KMS-11 (cell line): ENCODE results near the gene STPG1.

Experiments
- H2AFZ ChIP-seq: fragments of 200-600 bp; sonication (generic); 2 replicates; pipeline ENCODE4 v1.6.1; 2016; ENCODE audit warnings: antibody characterized with exemption, mixed run types, low read depth
- H3K27ac ChIP-seq: fragments of 200-600 bp; sonication (generic); 2 replicates; pipeline ENCODE4 v1.6.1; 2016; ENCODE audit warnings: mild to moderate bottlenecking, mixed run types
- H3K27me3 ChIP-seq: fragments of 200-600 bp; sonication (generic); 2 replicates; pipeline ENCODE4 v1.6.1; 2017; ENCODE audit warnings: mild to moderate bottlenecking, low read depth, mixed run types, moderate library complexity; ENCODE audit not compliant: insufficient read depth
- H3K36me3 ChIP-seq: fragments of 200-600 bp; sonication (generic); 2 replicates; pipeline ENCODE4 v1.6.1; 2017; ENCODE audit warnings: mild to moderate bottlenecking, mixed run types; ENCODE audit not compliant: insufficient read depth
- H3K4me1 ChIP-seq: fragments of 200-600 bp; sonication (generic); 2 replicates; pipeline ENCODE4 v1.6.1; 2016; ENCODE audit warnings: mild to moderate bottlenecking, low read depth, mixed run types; ENCODE audit not compliant: poor library complexity, severe bottlenecking
- H3K4me2 ChIP-seq: fragments of 200-600 bp; sonication (generic); 2 replicates; pipeline ENCODE4 v1.7.0; 2016; ENCODE audit warnings: mild to moderate bottlenecking, mixed run types
- H3K4me3 ChIP-seq: fragments of 200-600 bp; sonication (generic); IDR thresholded peaks from 2 replicates; pipeline ENCODE4 v1.6.1; 2017; ENCODE audit warnings: low read depth, low read length, mixed read lengths; ENCODE audit not compliant: insufficient read depth
- H3K79me2 ChIP-seq: fragments of 200-600 bp; sonication (generic); 2 replicates; pipeline ENCODE4 v1.6.1; 2016; ENCODE audit warnings: low read depth, mixed run types; ENCODE audit not compliant: insufficient read depth
- H3K9ac ChIP-seq: fragments of 200-600 bp; sonication (generic); 2 replicates; pipeline ENCODE4 v1.6.1; 2016; ENCODE audit warnings: mild to moderate bottlenecking, mixed run types
- H4K20me1 ChIP-seq: fragments of 200-600 bp; sonication (generic); 2 replicates; pipeline ENCODE4 v1.6.1; 2016; ENCODE audit warnings: mild to moderate bottlenecking, mixed run types; ENCODE audit not compliant: insufficient read depth
- CTCF ChIP-seq: fragments of 200-600 bp; sonication (generic); conservative IDR thresholded peaks from 2 replicates; pipeline ENCODE4 v1.6.1; 2017; ENCODE audit warnings: low read depth, mild to moderate bottlenecking, antibody characterized with exemption, low read length, moderate library complexity, mixed read lengths

Gene STPG1

GRCh38 chr1:24317081-24317480, 96.5 kb downstream of the STPG1 start:
- Histone ChIP-seq H4K20me1 (no peaks in the 10 kb centered on the region), H2AFZ (no peak overlapping the region), H3K9ac (no peak overlapping the region), H3K36me3 (no peaks in the 10 kb centered on the region), H3K4me1 (peaks cover 27% of the 10 kb centered on the region), H3K27me3 (peaks cover 28% of the 10 kb centered on the region), H3K4me3 (no peak overlapping the region), H3K27ac (no peak overlapping the region), H3K79me2 (no peaks in the 10 kb centered on the region), H3K4me2 (no peak overlapping the region)
- no peak for TF ChIP-seq CTCF

GRCh38 chr1:24316645-24317044, 96.9 kb downstream of the STPG1 start:
- H3K27ac ChIP-seq: no peak overlapping the region
- no peak overlapping the region for H3K9ac ChIP-seq
- peaks cover 27% of the 10 kb centered on the region for H3K4me1 ChIP-seq
- H3K4me3 ChIP-seq: no peak overlapping the region
- no peak overlapping the region for H3K4me2 ChIP-seq
- no peaks in the 10 kb centered on the region for H3K36me3 ChIP-seq
- H3K79me2 ChIP-seq: no peaks in the 10 kb centered on the region
- TF ChIP-seq CTCF: no peak
- peaks cover 28% of the 10 kb centered on the region for H3K27me3 ChIP-seq
- H2AFZ ChIP-seq: no peak overlapping the region
- no peaks in the 10 kb centered on the region for H4K20me1 ChIP-seq

- no peaks in the 10 kb centered on the region for H3K36me3 ChIP-seq
- no peak overlapping the region for H2AFZ ChIP-seq
- no peak overlapping the region for H3K9ac ChIP-seq
- no peaks in the 10 kb centered on the region for H4K20me1 ChIP-seq
- peaks cover 14% of the 10 kb centered on the region for H3K4me1 ChIP-seq
- no peak overlapping the region for H3K27ac ChIP-seq
- no peak for TF ChIP-seq CTCF
- peaks cover 20% of the 10 kb centered on the region for H3K27me3 ChIP-seq
- H3K79me2 ChIP-seq: no peaks in the 10 kb centered on the region
- H3K4me2 ChIP-seq: no peak overlapping the region
- H3K4me3 ChIP-seq: no peak overlapping the region
Observed at GRCh38 chr1:24315391-24315790, 98.2 kb downstream of the STPG1 start.

- Histone ChIP-seq H3K9ac (no peak overlapping the region), H3K27me3 (no peaks in the 10 kb centered on the region), H3K4me1 (no peaks in the 10 kb centered on the region), H3K79me2 (no peaks in the 10 kb centered on the region), H4K20me1 (no peaks in the 10 kb centered on the region), H2AFZ (no peak overlapping the region), H3K27ac (no peak overlapping the region), H3K36me3 (no peaks in the 10 kb centered on the region), H3K4me3 (no peak overlapping the region), H3K4me2 (no peak overlapping the region)
- TF ChIP-seq CTCF: no peak
Observed at GRCh38 chr1:24311741-24312140, 101.8 kb downstream of the STPG1 start.
